Stimulated activated CD4-positive, alpha-beta T cell treated with anti-CD3 and anti-CD28 coated beads, Interleukin-1b, Interleukin-23, amount 100 ng/mL, for 48 hours (primary cell): ENCODE data around the gene RPLP2.

Source experiments
- DNase-seq: peaks from one replicate; pipeline ENCODE4 v3.0.0-alpha.2; 2020

Gene RPLP2

GRCh38 chr11:826836-827145, 17.0 kb downstream of the RPLP2 start:
- DNase-seq: no peak

- DNase-seq: no peak
Measured at GRCh38 chr11:827146-827896, 17.6 kb downstream of the RPLP2 start.

- no peak for DNase-seq
Measured at GRCh38 chr11:827897-828192, 18.1 kb downstream of the RPLP2 start, which contains the start of gene CRACR2B. TSS of gene CRACR2B (plus strand) at chr11:827919. CDS start at chr11:828608, 689 bp downstream.

- DNase-seq: no peak
Measured at GRCh38 chr11:828506-829175, 18.9 kb downstream of the RPLP2 start.

- no peak for DNase-seq
Measured at GRCh38 chr11:829176-829846, 19.5 kb downstream of the RPLP2 start.

- DNase-seq: no peak
Measured at GRCh38 chr11:829847-830294, 20.1 kb downstream of the RPLP2 start.

- peak; percentile 58 for DNase-seq
Measured at GRCh38 chr11:830295-831117, 20.7 kb downstream of the RPLP2 start.

GRCh38 chr11:831118-831864, 21.5 kb downstream of the RPLP2 start:
- DNase-seq: no peak

GRCh38 chr11:831961-832528, 22.3 kb downstream of the RPLP2 start:
- no peak for DNase-seq

GRCh38 chr11:832529-833113, 22.9 kb downstream of the RPLP2 start, which contains the start of gene CD151:
TSS of gene CD151 (plus strand) at chr11:832952. CDS start at chr11:836070, 3,118 bp downstream.
- DNase-seq: peak; percentile 43

GRCh38 chr11:833114-833791, 23.5 kb downstream of the RPLP2 start:
- no peak for DNase-seq

- no peak for DNase-seq
Measured at GRCh38 chr11:833849-834311, 24.1 kb downstream of the RPLP2 start.

- no peak for DNase-seq
Measured at GRCh38 chr11:834371-835316, 24.9 kb downstream of the RPLP2 start.

- DNase-seq: no peak
Measured at GRCh38 chr11:836274-836673, 26.5 kb downstream of the RPLP2 start.

- no peak for DNase-seq
Measured at GRCh38 chr11:836700-837099, 26.9 kb downstream of the RPLP2 start.

GRCh38 chr11:837189-837989, 27.6 kb downstream of the RPLP2 start:
- DNase-seq: no peak

- no peak for DNase-seq
Measured at GRCh38 chr11:837990-838307, 28.2 kb downstream of the RPLP2 start.

GRCh38 chr11:838441-839279, 28.9 kb downstream of the RPLP2 start:
- no peak for DNase-seq
